Neuronal stem cell (in vitro differentiated cells): ENCODE data around the gene UPF2.
A peak's percentile ranks its signal among the peaks of the same experiment; 100 is the strongest.

Experiments used
- DNase-seq: peaks from one replicate; pipeline ENCODE4 v3.0.0-alpha.2; 2013; ENCODE audit warnings: low spot score
- H2AFZ ChIP-seq: one replicate; pipeline ENCODE4 v1.6.1; 2013; ENCODE audit warnings: mild to moderate bottlenecking, low read length, inconsistent platforms
- H2AK5ac ChIP-seq: 2 replicates; pipeline ENCODE4 v1.6.1; 2013; ENCODE audit warnings: low read depth, mild to moderate bottlenecking, inconsistent platforms, low read length, moderate library complexity, mixed read lengths
- H2BK120ac ChIP-seq: 2 replicates; pipeline ENCODE4 v1.6.1; 2013; ENCODE audit warnings: low read depth, mild to moderate bottlenecking, inconsistent platforms, low read length, moderate library complexity, mixed read lengths
- H2BK12ac ChIP-seq: one replicate; pipeline ENCODE4 v1.6.1; 2013; ENCODE audit warnings: low read length, inconsistent platforms
- H2BK15ac ChIP-seq: 2 replicates; pipeline ENCODE4 v1.6.1; 2013; ENCODE audit warnings: mild to moderate bottlenecking, low read length, inconsistent platforms, mixed read lengths
- H2BK5ac ChIP-seq: one replicate; pipeline ENCODE4 v1.6.1; 2013; ENCODE audit warnings: inconsistent platforms, mild to moderate bottlenecking, low read length, moderate library complexity
- H3K14ac ChIP-seq: one replicate; pipeline ENCODE4 v1.6.1; 2013; ENCODE audit warnings: low read length, inconsistent platforms
- H3K18ac ChIP-seq: 2 replicates; pipeline ENCODE4 v1.6.1; 2013; ENCODE audit warnings: low read length, inconsistent platforms
- H3K23ac ChIP-seq: 2 replicates; pipeline ENCODE4 v1.6.1; 2013; ENCODE audit warnings: low read depth, mild to moderate bottlenecking, mixed read lengths, low read length, inconsistent platforms; ENCODE audit not compliant: poor library complexity
- H3K27ac ChIP-seq: replicated peaks from 3 replicates; pipeline ENCODE4 v1.5.1; 2013; ENCODE audit warnings: low read length, inconsistent platforms
- H3K27me3 ChIP-seq, 3 experiments: 2 replicates each; pipeline ENCODE4 v1.6.1; 2013; ENCODE audit warnings: low read length in 3 of 3, mild to moderate bottlenecking in 2 of 3, inconsistent platforms in 1 of 3, low read depth in 1 of 3, mixed read lengths in 1 of 3, moderate library complexity in 1 of 3; ENCODE audit not compliant: control insufficient read depth in 3 of 3, insufficient read depth in 3 of 3
- H3K36me3 ChIP-seq, 2 donors: replicated peaks in 1 of 2; 2 replicates each; pipeline ENCODE4 v1.6.1; 2013; ENCODE audit warnings: low read length in 2 of 2; ENCODE audit not compliant: control insufficient read depth in 2 of 2, insufficient read depth in 2 of 2
- H3K4ac ChIP-seq: 2 replicates; pipeline ENCODE4 v1.6.1; 2013; ENCODE audit warnings: inconsistent platforms, mild to moderate bottlenecking, low read length, moderate library complexity
- H3K4me1 ChIP-seq, 2 donors: 1 replicate in 1 of 2; 2 replicates in 1 of 2; pipeline ENCODE4 v1.6.1; 2013; ENCODE audit warnings: low read length in 2 of 2, low read depth in 1 of 2; ENCODE audit not compliant: control insufficient read depth in 2 of 2, insufficient read depth in 1 of 2
- H3K4me2 ChIP-seq: one replicate; pipeline ENCODE4 v1.6.1; 2013; ENCODE audit warnings: mild to moderate bottlenecking, low read length, inconsistent platforms; ENCODE audit not compliant: insufficient read depth, poor library complexity, severe bottlenecking
- H3K4me3 ChIP-seq, 2 donors: 2 replicates each; pipeline ENCODE4 v1.5.1; 2013; ENCODE audit warnings: low read length in 2 of 2, mild to moderate bottlenecking in 2 of 2, inconsistent platforms in 1 of 2, moderate library complexity in 1 of 2
- H3K79me1 ChIP-seq: one replicate; pipeline ENCODE4 v1.6.1; 2013; ENCODE audit warnings: low read depth, mild to moderate bottlenecking, inconsistent platforms, low read length, moderate library complexity
- H3K9ac ChIP-seq: one replicate; pipeline ENCODE4 v1.6.1; 2013; ENCODE audit warnings: mild to moderate bottlenecking, low read depth, low read length, inconsistent platforms; ENCODE audit not compliant: poor library complexity
- H3K9me3 ChIP-seq, 2 donors: replicated peaks in 1 of 2; 2 replicates each; pipeline versions ENCODE3 to v1.6.1; 2013; ENCODE audit warnings: low read length in 2 of 2, mild to moderate bottlenecking in 2 of 2, inconsistent platforms in 1 of 2, low read depth in 1 of 2, mixed read lengths in 1 of 2, moderate library complexity in 1 of 2; ENCODE audit not compliant: control insufficient read depth in 2 of 2, insufficient read depth in 1 of 2
- H4K8ac ChIP-seq: one replicate; pipeline ENCODE4 v1.6.1; 2013; ENCODE audit warnings: low read depth, mild to moderate bottlenecking, inconsistent platforms, low read length, moderate library complexity
- H4K91ac ChIP-seq: one replicate; pipeline ENCODE4 v1.6.1; 2013; ENCODE audit warnings: low read length, low read depth, mild to moderate bottlenecking, inconsistent platforms; ENCODE audit not compliant: poor library complexity
- WGBS, 2 donors: extraction: QIAGEN DNeasy Blood & Tissue Kit; methylation state at CpG; one replicate each; pipeline ENCODE4 v1.1.7; 2013; ENCODE audit warnings: missing lambda C conversion rate in 2 of 2, mixed read lengths in 1 of 2; ENCODE audit not compliant: insufficient read length in 2 of 2, insufficient replicate concordance in 1 of 2; ENCODE audit errors: extremely low coverage in 2 of 2; 5-methylcytosine and 5-hydroxymethylcytosine counted together

UPF2 gene

DNA sequence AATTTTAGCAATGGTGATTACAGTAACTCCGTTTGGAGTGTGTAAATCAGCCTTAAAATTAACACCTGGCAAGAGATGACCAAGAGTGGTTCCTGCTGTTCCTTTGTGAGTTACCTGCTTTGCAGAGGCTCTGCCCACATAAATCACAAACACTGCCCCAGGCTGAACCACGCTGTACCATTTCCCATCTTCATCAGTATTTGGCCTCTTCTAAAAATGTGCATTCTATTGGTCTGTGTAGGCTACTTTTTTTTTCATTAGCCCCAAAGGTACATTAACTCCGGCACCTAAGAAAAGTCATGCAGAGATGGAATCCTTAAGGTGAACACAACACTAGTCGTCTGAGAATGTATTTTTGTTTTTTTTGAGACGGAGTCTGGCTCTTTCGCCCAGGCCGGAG lies 123.3 kb downstream of the UPF2 start:
- H3K4me2 ChIP-seq: no peak overlapping the region
- DNase-seq: no peak

GRCh38 chr10:11918384-11918783 lies 124.2 kb downstream of the UPF2 start:
- no peak overlapping the region for H3K4ac ChIP-seq
- H3K18ac ChIP-seq: no peak overlapping the region
- H2AK5ac ChIP-seq: no peak overlapping the region
- no peak overlapping the region for H2BK12ac ChIP-seq
- H4K8ac ChIP-seq: no peak overlapping the region
- no CpG with 5 or more reads among the region's 8 CpGs for WGBS, 2 donors
- peaks cover 0 to 3% of the 10 kb centered on the region in 2 donors for H3K9me3 ChIP-seq
- no peak overlapping the region for H2AFZ ChIP-seq
- H3K14ac ChIP-seq: no peak overlapping the region
- no peaks in the 10 kb centered on the region for H3K27me3 ChIP-seq
- H4K91ac ChIP-seq: no peak overlapping the region
- H3K9ac ChIP-seq: no peak overlapping the region
- no peak overlapping the region for H3K4me2 ChIP-seq
- no peak overlapping the region for H3K23ac ChIP-seq
- H2BK120ac ChIP-seq: no peak overlapping the region
- no peaks in the 10 kb centered on the region for H3K79me1 ChIP-seq
- no peak overlapping the region for H2BK15ac ChIP-seq
- H3K4me3 ChIP-seq: no peak overlapping the region
- H3K4me1 ChIP-seq: peaks cover 0 to 4% of the 10 kb centered on the region in 2 donors
- H2BK5ac ChIP-seq: no peak overlapping the region
- H3K36me3 ChIP-seq: peaks cover 12 to 39% of the 10 kb centered on the region in 2 donors
- no peak for DNase-seq
- no peak overlapping the region for H3K27ac ChIP-seq

More for the DNA sequence above, 123.3 kb downstream of the UPF2 start:
- H2BK15ac ChIP-seq: no peak overlapping the region
- no peak overlapping the region for H3K23ac ChIP-seq
- no peaks in the 10 kb centered on the region for H3K27me3 ChIP-seq
- peaks cover 12 to 42% of the 10 kb centered on the region in 2 donors for H3K36me3 ChIP-seq
- no peak overlapping the region for H4K91ac ChIP-seq
- H4K8ac ChIP-seq: no peak overlapping the region
- WGBS, 2 donors: no CpG with 5 or more reads among the region's 7 CpGs
- H3K4me3 ChIP-seq: no peak overlapping the region
- H2AFZ ChIP-seq: no peak overlapping the region
- H2BK120ac ChIP-seq: no peak overlapping the region
- H3K79me1 ChIP-seq: no peaks in the 10 kb centered on the region
- H3K9me3 ChIP-seq: peaks cover 0 to 3% of the 10 kb centered on the region in 2 donors
- H2AK5ac ChIP-seq: no peak overlapping the region
- H3K9ac ChIP-seq: no peak overlapping the region
- H3K4ac ChIP-seq: no peak overlapping the region
- H3K4me1 ChIP-seq: peaks cover 0 to 3% of the 10 kb centered on the region in 2 donors
- H2BK12ac ChIP-seq: no peak overlapping the region
- H3K14ac ChIP-seq: no peak overlapping the region
- no peak overlapping the region for H3K27ac ChIP-seq
- no peak overlapping the region for H2BK5ac ChIP-seq
- H3K18ac ChIP-seq: no peak overlapping the region

GRCh38 chr10:11913079-11913641 lies 129.4 kb downstream of the UPF2 start:
- Histone ChIP-seq H3K27me3 (no peaks in the 10 kb centered on the region), H3K9ac (no peak overlapping the region), H2BK120ac (no peak overlapping the region), H3K27ac (no peak overlapping the region), H3K4me2 (no peak overlapping the region), H3K36me3 (no peaks in the 10 kb centered on the region), H2BK5ac (no peak overlapping the region), H3K9me3 (peaks cover 0 to 2% of the 10 kb centered on the region in 2 donors), H2BK12ac (no peak overlapping the region), H3K14ac (no peak overlapping the region), H2AK5ac (no peak overlapping the region), H4K8ac (peak overlapping the region; percentile 33), H3K23ac (no peak overlapping the region), H3K4me1 (peaks cover 3 to 10% of the 10 kb centered on the region in 2 donors), H3K4me3 (no peak overlapping the region), H3K4ac (no peak overlapping the region), H2BK15ac (no peak overlapping the region), H3K79me1 (no peaks in the 10 kb centered on the region), H2AFZ (peak overlapping the region; percentile 81), H3K18ac (peak overlapping the region; percentile 39), H4K91ac (no peak overlapping the region)
- no peak for DNase-seq
- no CpG with 5 or more reads among the region's 11 CpGs for WGBS, 2 donors

DNA sequence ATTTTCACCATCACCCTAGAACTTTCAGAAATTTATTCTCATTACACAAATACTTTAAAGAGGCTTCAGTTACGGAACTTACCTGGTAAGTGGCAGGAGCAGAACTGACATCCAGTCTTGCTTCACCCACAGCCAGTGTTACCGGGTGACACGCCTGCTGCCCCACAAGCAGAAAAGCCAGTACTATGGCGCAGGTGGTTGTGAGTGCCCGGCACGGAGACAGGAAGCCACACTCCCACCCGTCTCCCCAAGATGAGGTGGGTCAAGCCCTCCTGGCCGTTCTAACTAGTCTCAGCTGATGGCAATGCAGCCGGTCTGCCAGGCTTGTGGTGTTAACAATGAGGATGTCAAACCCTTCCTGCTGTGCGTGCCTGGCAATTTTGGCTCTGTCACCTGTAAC lies 132.5 kb downstream of the UPF2 start:
- DNase-seq: no peak
- H2BK12ac ChIP-seq: no peak overlapping the region
- no CpG with 5 or more reads among the region's 10 CpGs for WGBS, 2 donors
- no peak overlapping the region for H3K23ac ChIP-seq
- H3K27ac ChIP-seq: no peak overlapping the region
- no peak overlapping the region for H4K91ac ChIP-seq
- H3K36me3 ChIP-seq: no peaks in the 10 kb centered on the region
- no peaks in the 10 kb centered on the region for H3K27me3 ChIP-seq
- no peaks in the 10 kb centered on the region for H3K79me1 ChIP-seq
- no peak overlapping the region for H2BK120ac ChIP-seq
- H3K4ac ChIP-seq: no peak overlapping the region
- no peak overlapping the region for H2BK15ac ChIP-seq
- no peak overlapping the region for H2AFZ ChIP-seq
- H3K18ac ChIP-seq: peak overlapping the region; percentile 5
- no peak overlapping the region for H3K4me2 ChIP-seq
- H3K4me3 ChIP-seq: no peak overlapping the region
- H3K9me3 ChIP-seq: peaks cover 0 to 2% of the 10 kb centered on the region in 2 donors
- H2AK5ac ChIP-seq: no peak overlapping the region
- H3K9ac ChIP-seq: no peak overlapping the region
- no peak overlapping the region for H3K14ac ChIP-seq
- H2BK5ac ChIP-seq: no peak overlapping the region
- H3K4me1 ChIP-seq: peaks cover 6 to 10% of the 10 kb centered on the region in 2 donors
- H4K8ac ChIP-seq: no peak overlapping the region
